ENCODE results near the gene LCA5L.
A peak's percentile ranks its signal among the peaks of the same experiment; 100 is the strongest.
"Not testable (repeated sequence)": the region's sequence is repeated elsewhere in the genome, so short reads cannot be mapped to it uniquely, and the experiment has no call there.

LCA5L gene

GRCh38 chr21:39386899-39387298 lies 58.7 kb downstream of the LCA5L start:
- DNase-seq = no peak

- no peak for DNase-seq
Measured at GRCh38 chr21:39386194-39386593, 59.4 kb downstream of the LCA5L start.

- peak; percentile 29 for DNase-seq
Measured at GRCh38 chr21:39385299-39386145, 60.1 kb downstream of the LCA5L start.

- DNase-seq = no peak
Measured at GRCh38 chr21:39384674-39385298, 60.8 kb downstream of the LCA5L start.

- DNase-seq = not testable (repeated sequence)
Measured at GRCh38 chr21:39382096-39382495, 63.5 kb downstream of the LCA5L start.

- DNase-seq = no peak
Measured at GRCh38 chr21:39381009-39381408, 64.6 kb downstream of the LCA5L start.

- DNase-seq = peak; percentile 82
Measured at GRCh38 chr21:39379986-39380891, 65.3 kb downstream of the LCA5L start.

GRCh38 chr21:39377444-39378050 lies 68.0 kb downstream of the LCA5L start:
- DNase-seq = no peak

- DNase-seq = no peak
Measured at GRCh38 chr21:39375446-39375845, 70.1 kb downstream of the LCA5L start.

GRCh38 chr21:39374046-39374445 lies 71.5 kb downstream of the LCA5L start:
- no peak for DNase-seq

- DNase-seq = no peak
Measured at GRCh38 chr21:39373634-39374033, 71.9 kb downstream of the LCA5L start.

- DNase-seq = not testable (repeated sequence)
Measured at GRCh38 chr21:39369896-39370288, 75.7 kb downstream of the LCA5L start.

- no peak for DNase-seq
Measured at GRCh38 chr21:39367783-39368182, 77.8 kb downstream of the LCA5L start.

GRCh38 chr21:39366563-39366962 lies 79.0 kb downstream of the LCA5L start:
- DNase-seq = no peak

- DNase-seq = no peak
Measured at GRCh38 chr21:39364949-39365348, 80.6 kb downstream of the LCA5L start.

- no peak for DNase-seq
Measured at GRCh38 chr21:39363607-39364555, 81.7 kb downstream of the LCA5L start.

- no peak for DNase-seq
Measured at GRCh38 chr21:39362733-39363132, 82.8 kb downstream of the LCA5L start.

- DNase-seq = no peak
Measured at GRCh38 chr21:39359382-39359781, 86.2 kb downstream of the LCA5L start.

Measured in activated effector memory CD4-positive, alpha-beta T cell treated with Interleukin-2 at 50 U/mL for 16 hours (primary cell).